ENCODE results near the gene LYPD5. TPM values are rescaled to one million over a fixed set of nuclear protein-coding genes. Genes with fewer than 3 reads are reported as not detected.
"Not testable (repeated sequence)": the region's sequence is repeated elsewhere in the genome, so short reads cannot be mapped to it uniquely, and the experiment has no call there.

Gene LYPD5
- total and polyA plus RNA-seq, 7 donors = 0.60 to 10.6 (median 2.0) TPM

- intact Hi-C loops (cut with DNase I) = no loop called here
- no peak for DNase-seq
- Histone ChIP-seq H3K4me1 (peaks cover 0 to 10% (median 0%) of the 10 kb centered on the region in 4 donors), H3K4me3 (no peak overlapping the region), H3K27ac (no peak overlapping the region), H3K36me3 (no peaks in the 10 kb centered on the region), H3K27me3 (no peaks in the 10 kb centered on the region), H3K9me3 (no peaks in the 10 kb centered on the region)
- TF ChIP-seq EP300 (IDR thresholded peaks at IDR 0.05) (no peak), POLR2AphosphoS5 (IDR thresholded peaks at IDR 0.05) (no peak), CTCF (IDR thresholded peaks at IDR 0.05) (no peak), POLR2A (IDR thresholded peaks at IDR 0.05) (no peak)
- 84 to 85% methylated on average over 7 of the region's 7 CpGs for WGBS, 2 donors
Measured at GRCh38 chr19:43767316-43767715, 34.9 kb downstream of the LYPD5 start.

- intact Hi-C loops (cut with DNase I) = no loop called here
- Histone ChIP-seq H3K27ac (no peak overlapping the region), H3K4me1 (peaks cover 0 to 10% (median 0%) of the 10 kb centered on the region in 4 donors), H3K9me3 (no peaks in the 10 kb centered on the region), H3K4me3 (no peak overlapping the region), H3K27me3 (no peaks in the 10 kb centered on the region), H3K36me3 (no peaks in the 10 kb centered on the region)
- TF ChIP-seq POLR2A (IDR thresholded peaks at IDR 0.05) = no peak
- TF ChIP-seq CTCF (IDR thresholded peaks at IDR 0.05) = no peak
- no peak for TF ChIP-seq EP300 (IDR thresholded peaks at IDR 0.05)
- TF ChIP-seq POLR2AphosphoS5 (IDR thresholded peaks at IDR 0.05) = no peak
- no peak for DNase-seq
- WGBS, 2 donors = 57 to 72% methylated on average over 4 of the region's 4 CpGs
Measured at GRCh38 chr19:43766755-43767043, 35.5 kb downstream of the LYPD5 start.

- Histone ChIP-seq H3K27ac (peak overlapping the region; percentile 12 to 72 (median 48)), H3K9me3 (no peaks in the 10 kb centered on the region), H3K36me3 (no peaks in the 10 kb centered on the region), H3K4me3 (no peak overlapping the region), H3K4me1 (peaks cover 0 to 10% (median 0%) of the 10 kb centered on the region in 4 donors), H3K27me3 (no peaks in the 10 kb centered on the region)
- peak; percentile 87 for DNase-seq
- intact Hi-C loops (cut with DNase I) = no loop called here
- 45 to 48% methylated on average over 16 of the region's 16 CpGs for WGBS, 2 donors
- TF ChIP-seq POLR2AphosphoS5 (IDR thresholded peaks at IDR 0.05) = peak in 1 of 4 donors; percentile 24
- TF ChIP-seq EP300 (IDR thresholded peaks at IDR 0.05) = no peak
Measured at GRCh38 chr19:43765109-43765876, 37.0 kb downstream of the LYPD5 start.

GRCh38 chr19:43764684-43765083, 37.6 kb downstream of the LYPD5 start:
- H3K27ac ChIP-seq = peak overlapping the region; percentile 12 to 72 (median 48)
- H3K27me3 ChIP-seq; H3K4me1 ChIP-seq; intact Hi-C loops (cut with DNase I); H3K4me3 ChIP-seq; H3K36me3 ChIP-seq; DNase-seq; H3K9me3 ChIP-seq: not testable (repeated sequence)
- WGBS, 2 donors = 60 to 77% methylated on average over 8 of the region's 8 CpGs

GRCh38 chr19:43763473-43763939, 38.7 kb downstream of the LYPD5 start:
- 60 to 65% methylated on average over 3 of the region's 3 CpGs for WGBS, 2 donors
- peaks cover 0 to 10% (median 0%) of the 10 kb centered on the region in 4 donors for H3K4me1 ChIP-seq
- no peak overlapping the region for H3K4me3 ChIP-seq
- no peak for DNase-seq
- no peaks in the 10 kb centered on the region for H3K27me3 ChIP-seq
- H3K27ac ChIP-seq = peak overlapping the region in 2 of 4 donors; percentile 18 to 29
- no peaks in the 10 kb centered on the region for H3K9me3 ChIP-seq
- intact Hi-C loops (cut with DNase I) = no loop called here
- no peak for TF ChIP-seq EP300 (IDR thresholded peaks at IDR 0.05)
- TF ChIP-seq CTCF (IDR thresholded peaks at IDR 0.05) = no peak
- no peak for TF ChIP-seq POLR2A (IDR thresholded peaks at IDR 0.05)
- TF ChIP-seq POLR2AphosphoS5 (IDR thresholded peaks at IDR 0.05) = no peak
- no peaks in the 10 kb centered on the region for H3K36me3 ChIP-seq

- 71 to 91% methylated on average over 3 of the region's 3 CpGs for WGBS, 2 donors
- Histone ChIP-seq H3K4me3 (no peak overlapping the region), H3K27ac (no peak overlapping the region), H3K27me3 (no peaks in the 10 kb centered on the region), H3K36me3 (no peaks in the 10 kb centered on the region), H3K4me1 (peaks cover 0 to 10% (median 0%) of the 10 kb centered on the region in 4 donors), H3K9me3 (no peaks in the 10 kb centered on the region)
- DNase-seq = no peak
- TF ChIP-seq EP300 (IDR thresholded peaks at IDR 0.05) = no peak
- no peak for TF ChIP-seq POLR2A (IDR thresholded peaks at IDR 0.05)
- TF ChIP-seq CTCF (IDR thresholded peaks at IDR 0.05) = no peak
- no peak for TF ChIP-seq POLR2AphosphoS5 (IDR thresholded peaks at IDR 0.05)
- intact Hi-C loops (cut with DNase I) = no loop called here
Measured at GRCh38 chr19:43762814-43763213, 39.4 kb downstream of the LYPD5 start.

All from sigmoid colon (tissue), 7 donors.